Esophagus squamous epithelium (tissue), 4 donors: Measurements from ENCODE around the gene RGS10.

Experiments
- POLR2A ChIP-seq, 4 donors: fragments of 450-650 bp; IDR thresholded peaks; one replicate each; pipeline ENCODE4 v1.6.1; 2017; ENCODE audit warnings: antibody characterized with exemption in 4 of 4, mild to moderate bottlenecking in 4 of 4, moderate library complexity in 3 of 4
- TF ChIP-seq, protein P1 (sequence below), 6 experiments: fragments of 450-650 bp in 4 of 6; fragments of 200-600 bp in 2 of 6; sonication (generic) in 2 of 6; IDR thresholded peaks; one replicate each; pipeline ENCODE4 v1.5.1; 2016 to 2019; ENCODE audit warnings: antibody characterized with exemption in 6 of 6, mild to moderate bottlenecking in 4 of 6, moderate library complexity in 4 of 6

DNA sequence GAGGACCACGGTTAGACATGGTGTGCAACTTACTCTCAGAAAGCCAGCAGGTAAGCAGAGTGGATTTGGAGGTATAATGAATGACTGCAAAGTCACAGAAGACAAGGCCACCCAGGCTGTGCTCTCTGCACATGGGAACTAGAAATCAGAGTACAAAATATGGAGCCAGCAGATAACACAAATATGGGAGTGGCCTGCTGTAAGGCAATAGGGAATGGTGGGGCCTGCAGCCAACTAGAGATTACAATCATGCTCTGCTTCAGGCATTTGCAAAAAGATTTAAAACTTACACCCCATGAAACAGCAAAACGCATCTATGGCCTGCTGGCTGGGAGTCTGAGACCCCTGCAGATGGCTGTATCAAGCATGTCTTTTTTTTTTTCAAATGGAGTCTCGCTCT lies 47.0 kb downstream of the RGS10 start:
- TF ChIP-seq, protein P1, sequence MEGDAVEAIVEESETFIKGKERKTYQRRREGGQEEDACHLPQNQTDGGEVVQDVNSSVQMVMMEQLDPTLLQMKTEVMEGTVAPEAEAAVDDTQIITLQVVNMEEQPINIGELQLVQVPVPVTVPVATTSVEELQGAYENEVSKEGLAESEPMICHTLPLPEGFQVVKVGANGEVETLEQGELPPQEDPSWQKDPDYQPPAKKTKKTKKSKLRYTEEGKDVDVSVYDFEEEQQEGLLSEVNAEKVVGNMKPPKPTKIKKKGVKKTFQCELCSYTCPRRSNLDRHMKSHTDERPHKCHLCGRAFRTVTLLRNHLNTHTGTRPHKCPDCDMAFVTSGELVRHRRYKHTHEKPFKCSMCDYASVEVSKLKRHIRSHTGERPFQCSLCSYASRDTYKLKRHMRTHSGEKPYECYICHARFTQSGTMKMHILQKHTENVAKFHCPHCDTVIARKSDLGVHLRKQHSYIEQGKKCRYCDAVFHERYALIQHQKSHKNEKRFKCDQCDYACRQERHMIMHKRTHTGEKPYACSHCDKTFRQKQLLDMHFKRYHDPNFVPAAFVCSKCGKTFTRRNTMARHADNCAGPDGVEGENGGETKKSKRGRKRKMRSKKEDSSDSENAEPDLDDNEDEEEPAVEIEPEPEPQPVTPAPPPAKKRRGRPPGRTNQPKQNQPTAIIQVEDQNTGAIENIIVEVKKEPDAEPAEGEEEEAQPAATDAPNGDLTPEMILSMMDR (IDR thresholded peaks at IDR 0.05) = no peak
- TF ChIP-seq POLR2A (IDR thresholded peaks at IDR 0.05) = no peak
